NOMO-1 treated with DMSO at 0.1 percent for 48 hours (cell line): ENCODE results near the gene VSTM2L.

Experiments used
- DNase-seq: peaks from one replicate; lab custom pipeline; 2025; ENCODE audit not compliant: unreplicated experiment; lab: John Stamatoyannopoulos, UW

Gene VSTM2L

DNA sequence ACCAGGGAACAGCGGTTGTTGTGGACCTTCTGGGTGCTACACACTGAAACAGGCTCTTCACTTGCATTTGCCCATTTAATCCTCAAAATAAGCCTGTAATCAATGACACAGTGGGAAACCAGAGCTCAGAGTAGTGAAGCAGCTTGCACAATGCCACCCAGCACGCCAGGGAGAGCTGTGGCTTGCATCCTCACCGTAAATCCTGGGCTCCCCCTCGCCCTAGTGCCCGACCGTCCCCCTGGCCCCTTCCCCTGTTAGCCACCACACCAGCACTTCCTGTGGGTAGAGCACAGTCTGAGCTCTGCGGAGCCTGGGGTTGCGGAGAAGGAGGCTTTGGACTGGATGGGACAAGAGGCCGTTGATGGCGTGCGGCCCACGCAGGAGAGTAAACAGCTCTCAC lies 14.5 kb downstream of the VSTM2L start:
- no peak for DNase-seq

DNA sequence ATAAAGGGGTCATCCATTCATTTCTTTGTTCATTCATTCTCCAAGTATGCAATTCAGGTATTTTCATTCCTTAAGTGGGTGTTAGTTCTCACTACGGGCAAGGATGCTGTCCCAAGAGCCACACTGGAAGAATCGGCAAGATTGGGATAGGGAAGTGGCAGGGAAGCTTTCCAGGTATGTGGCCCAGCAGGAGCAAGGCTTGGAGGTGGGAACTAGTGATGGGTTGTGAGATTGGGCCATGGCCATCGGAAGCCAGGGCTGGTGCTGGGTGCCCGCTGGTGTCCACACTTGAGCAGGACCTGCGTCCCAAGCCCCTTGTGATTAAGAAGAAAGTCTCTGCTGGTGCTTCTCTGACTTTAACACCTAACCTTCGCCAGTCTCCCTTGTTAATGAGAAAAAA lies 15.1 kb downstream of the VSTM2L start:
- DNase-seq = no peak

DNA sequence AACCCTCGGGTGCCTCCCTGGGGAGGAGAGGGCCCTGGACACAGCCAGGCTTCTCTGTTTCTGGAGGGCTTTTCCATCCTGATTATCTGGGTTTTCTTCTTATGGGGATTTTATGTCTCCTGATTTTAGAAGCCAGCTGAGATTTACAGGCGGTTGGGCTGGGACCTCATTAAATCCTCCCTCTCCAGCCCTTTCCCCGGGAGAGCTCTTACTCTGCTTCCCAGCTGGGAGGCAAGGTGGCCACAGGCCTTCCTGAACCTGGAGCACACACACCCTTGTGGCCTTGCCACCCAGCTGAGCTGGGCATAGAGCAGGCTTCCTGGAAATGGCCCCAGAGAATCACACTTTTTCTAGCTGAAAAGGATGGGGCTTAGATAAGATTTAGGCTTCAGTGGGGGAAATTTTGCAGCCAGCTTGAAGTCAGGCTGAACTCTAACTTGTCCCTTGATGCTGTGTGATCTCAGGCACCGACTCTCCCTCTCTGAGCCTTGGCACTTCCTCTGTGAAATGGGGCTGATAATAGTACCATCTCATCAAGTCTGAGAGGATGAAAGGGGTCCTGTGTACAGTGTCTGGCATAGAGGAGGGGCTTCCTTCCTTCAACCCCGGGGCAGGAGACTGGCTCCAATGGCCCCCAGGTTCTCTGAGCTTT lies 16.6 kb downstream of the VSTM2L start:
- DNase-seq = no peak

DNA sequence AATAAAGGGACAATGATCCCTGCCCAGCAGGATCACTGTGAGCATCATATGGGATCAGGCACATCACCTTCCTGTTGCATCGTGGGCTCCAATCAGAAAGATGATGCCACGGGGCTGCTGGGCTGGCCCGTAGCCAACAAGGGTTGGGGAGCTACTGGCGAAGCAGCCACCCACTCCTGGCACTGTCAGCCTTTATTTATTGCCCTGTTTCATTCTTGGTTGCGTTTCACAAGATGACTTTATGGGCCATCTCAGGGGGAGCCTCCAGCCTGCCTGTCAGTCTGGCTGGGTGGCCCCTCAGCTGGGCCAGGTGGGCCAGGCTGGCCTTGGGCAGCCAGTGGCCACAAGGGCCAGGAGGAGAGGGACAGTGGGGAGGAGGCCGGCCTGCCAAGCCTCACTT lies 17.3 kb downstream of the VSTM2L start:
- DNase-seq = no peak

DNA sequence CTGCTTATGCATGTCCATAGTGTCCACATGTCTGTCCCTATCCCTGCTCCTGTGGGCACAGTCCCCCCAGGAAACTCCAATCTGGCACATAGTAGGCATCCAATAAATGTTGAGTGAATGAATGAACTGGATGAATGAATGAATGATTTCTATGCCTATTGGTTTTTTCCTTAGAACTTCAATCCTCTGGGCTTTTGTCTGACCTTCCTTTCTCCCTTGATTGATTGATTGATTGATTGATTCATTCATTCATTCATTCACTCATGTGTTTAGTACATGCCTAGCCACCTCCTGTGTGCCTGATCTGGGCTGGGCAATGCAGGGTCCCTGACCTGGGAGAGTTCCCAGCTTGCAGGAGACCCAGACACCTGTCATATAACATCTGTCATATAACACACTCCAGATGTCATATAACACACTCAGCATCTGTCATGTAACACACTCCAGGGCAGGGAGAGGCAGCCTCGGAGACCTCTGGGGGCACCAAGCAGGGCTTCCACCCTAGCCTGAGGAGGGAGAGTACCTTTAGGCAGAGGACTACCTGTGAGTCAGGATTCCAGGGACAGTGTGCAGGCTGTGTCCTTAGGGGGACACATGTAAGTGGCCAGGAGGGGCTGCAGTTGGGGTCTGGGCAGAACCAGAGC lies 17.9 kb downstream of the VSTM2L start:
- DNase-seq = no peak

DNA sequence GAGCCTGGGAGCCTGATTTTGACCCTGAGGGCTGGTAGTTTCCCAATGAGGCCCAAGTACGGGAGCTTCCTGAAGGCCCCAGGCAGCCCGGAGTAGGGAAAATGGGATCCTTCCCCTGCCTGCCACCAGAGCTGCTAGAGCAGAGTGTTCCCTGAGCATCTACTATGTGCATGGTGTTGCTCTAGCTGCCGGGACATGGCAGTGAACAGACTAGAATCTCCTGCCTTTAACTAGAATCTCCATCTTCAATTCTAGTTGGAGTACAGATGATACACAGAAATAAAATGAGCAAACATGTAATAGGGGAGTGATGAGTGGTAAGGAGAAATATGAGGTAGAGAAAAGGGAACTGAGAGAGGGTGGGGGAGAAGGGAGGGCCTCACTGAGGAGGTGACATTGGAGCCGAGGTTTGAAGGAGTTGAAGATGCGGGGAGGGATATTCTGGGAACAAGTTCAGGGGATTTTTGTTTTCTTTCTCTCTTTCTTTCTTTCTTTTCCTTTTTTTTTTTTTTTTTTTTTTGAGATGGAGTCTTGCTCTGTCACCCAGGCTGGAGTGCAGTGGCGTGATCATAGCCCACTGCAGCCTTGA lies 18.5 kb downstream of the VSTM2L start:
- DNase-seq = peak; percentile 57

DNA sequence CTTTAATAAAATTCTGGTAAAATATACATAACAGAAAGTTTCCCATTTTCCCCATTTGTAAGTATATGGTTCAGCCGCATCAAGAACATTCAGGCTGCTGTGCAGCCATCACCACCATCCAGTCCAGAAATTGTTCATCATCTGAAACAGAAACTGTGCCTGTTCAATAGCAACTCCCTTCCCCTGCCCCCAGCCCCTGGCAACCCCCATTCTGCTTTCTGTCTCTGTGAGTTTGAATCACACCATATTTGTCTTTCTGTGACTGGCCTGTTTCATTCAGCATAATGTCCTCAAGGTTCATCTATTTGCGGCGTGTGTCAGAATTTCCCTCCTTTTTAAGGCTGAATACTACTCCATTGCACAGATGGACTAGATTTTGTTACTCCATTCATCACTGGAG lies 19.1 kb downstream of the VSTM2L start:
- no peak for DNase-seq

DNA sequence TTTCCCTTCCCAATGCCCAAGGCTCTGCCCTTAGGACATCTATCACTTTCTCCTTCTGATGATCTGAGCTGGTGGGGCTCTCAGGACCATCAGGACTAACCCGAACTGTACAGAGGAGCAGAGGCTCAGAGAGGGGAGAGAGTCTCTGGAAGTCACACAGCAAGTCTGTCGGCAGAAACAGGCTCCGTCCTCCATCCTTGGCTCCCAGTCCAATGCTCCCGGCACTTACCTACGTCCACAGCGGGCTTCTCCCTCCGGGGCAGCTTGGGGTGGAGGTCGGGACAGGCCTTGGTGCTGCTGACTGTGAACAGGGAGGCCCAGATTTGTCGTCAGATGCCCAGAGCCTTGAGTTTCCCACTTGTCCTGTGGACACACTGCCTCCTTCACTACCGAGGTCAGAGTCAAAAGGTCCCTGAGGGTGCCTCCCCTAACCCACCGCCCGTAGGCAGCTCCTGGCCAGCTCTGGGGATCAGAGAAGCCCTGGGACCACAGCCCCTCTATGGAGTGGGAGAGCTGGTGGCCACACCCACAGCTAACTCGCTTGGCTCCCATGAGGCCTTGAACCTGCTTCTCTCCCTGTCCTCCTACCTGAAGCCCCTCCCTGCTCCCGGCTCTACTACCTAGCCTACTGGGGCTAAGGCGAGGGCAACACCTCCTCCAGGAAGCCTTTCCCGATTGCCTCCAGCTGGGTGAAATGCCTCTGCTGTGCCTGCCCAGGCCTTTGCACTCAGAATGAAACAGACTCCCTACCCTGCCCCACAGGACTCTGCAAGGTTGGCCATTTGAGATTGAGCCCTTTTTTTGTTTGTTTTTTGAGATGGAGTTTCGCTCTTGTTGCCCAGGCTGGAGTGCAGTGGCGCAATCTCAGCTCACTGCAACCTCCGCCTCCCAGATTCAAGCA lies 22.6 kb downstream of the VSTM2L start:
- no peak for DNase-seq

DNA sequence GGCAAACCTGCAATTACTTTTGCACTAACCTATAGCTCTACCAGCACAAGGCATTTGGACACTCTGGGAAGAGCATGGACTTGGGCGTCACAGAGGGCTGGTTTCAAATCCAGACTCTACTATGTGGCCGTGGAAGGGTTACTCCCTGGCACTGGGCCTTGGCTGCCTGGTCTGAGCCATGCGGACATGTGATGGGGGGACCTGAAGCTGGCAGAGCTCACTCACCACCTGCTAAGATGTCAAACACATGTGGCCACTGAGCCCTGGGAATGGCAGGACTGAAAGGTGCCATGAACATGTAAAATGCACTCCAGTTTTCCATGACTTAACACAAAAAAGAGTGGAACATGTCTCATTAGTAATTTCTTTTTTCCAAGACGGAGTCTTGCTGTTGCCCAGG lies 23.7 kb downstream of the VSTM2L start:
- DNase-seq = no peak

DNA sequence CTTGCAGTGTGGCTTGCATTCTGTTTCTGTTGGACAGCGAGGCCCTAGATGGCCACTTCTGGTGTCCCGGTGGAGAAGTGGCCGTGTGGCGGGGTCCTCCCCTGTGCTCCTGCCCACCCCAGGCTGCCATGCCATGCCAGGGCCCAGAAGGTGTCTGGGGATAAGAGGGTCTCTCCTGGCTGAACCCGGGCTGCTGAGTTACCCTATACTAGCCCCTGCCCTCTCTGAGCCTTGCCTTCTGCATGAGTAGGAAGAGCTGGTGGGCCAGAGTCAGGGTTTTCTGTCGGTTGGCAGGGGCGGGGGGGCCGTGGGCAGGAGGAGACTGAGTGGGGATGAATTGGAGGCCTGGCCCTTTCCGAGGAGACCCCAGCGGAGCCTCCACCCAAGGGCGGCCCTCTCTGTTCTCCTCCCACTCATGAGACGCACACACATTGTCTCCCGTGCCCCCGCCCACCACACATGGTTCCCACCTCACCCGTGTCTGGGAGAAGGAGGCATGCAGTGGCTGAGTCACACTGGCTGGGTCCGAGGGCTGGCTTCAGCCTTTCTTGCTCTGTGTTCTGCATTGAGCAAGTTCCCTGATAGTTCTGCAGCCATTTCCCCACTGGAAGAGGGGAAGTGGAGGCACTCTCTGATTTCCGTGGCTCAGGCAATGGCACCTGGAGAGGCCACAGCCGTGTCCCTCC lies 24.6 kb downstream of the VSTM2L start:
- no peak for DNase-seq

DNA sequence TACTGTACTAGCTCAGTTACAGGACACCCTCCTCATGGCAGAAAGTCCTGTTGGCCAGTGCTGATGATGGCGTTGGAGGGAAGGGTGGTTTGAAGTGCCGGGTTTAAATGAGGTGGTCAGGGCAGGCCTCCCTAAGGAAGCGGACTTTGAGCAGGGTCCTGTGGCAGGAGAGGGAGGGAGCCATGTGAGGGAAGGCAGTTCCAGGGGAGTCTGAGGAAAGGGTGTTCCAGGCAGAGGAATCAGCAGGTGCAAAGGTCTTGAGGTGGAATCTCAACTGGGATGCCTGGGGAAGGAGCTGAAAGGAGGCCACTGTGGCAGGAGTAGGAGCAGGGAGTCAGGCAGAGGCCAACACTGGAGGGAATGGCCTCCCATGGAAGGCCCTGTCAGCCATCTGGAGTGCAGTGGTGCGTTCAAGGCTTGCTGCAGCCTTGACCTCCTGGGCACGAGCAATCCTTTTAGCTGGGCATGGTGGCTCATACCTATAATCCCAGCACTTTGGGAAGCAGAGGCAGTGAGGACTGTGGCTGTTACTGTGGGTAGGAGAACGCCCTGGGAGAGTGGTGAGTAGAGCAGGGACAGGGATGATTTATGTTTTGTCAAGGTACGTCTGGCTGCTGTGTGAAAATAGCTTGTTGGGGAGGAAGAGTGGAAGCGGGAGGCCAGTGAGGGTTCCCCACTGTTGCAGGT lies 26.2 kb downstream of the VSTM2L start:
- no peak for DNase-seq

DNA sequence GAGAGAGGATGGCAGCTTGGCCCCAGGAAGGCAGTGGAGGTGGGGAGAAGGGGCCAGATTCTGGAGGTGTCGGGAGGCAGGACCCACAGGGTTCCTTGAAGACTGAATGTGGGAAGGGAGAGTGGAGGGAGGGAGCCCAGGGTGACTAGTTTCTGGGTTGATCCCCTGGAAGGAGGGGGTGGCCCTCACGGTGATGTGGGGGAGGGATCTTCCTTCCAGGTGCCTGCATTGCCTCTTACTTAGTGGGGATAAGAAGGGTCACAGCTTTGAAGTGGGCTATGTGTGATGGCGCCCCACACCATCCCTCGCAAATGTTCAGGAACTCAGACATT lies 26.7 kb downstream of the VSTM2L start:
- DNase-seq = no peak

DNA sequence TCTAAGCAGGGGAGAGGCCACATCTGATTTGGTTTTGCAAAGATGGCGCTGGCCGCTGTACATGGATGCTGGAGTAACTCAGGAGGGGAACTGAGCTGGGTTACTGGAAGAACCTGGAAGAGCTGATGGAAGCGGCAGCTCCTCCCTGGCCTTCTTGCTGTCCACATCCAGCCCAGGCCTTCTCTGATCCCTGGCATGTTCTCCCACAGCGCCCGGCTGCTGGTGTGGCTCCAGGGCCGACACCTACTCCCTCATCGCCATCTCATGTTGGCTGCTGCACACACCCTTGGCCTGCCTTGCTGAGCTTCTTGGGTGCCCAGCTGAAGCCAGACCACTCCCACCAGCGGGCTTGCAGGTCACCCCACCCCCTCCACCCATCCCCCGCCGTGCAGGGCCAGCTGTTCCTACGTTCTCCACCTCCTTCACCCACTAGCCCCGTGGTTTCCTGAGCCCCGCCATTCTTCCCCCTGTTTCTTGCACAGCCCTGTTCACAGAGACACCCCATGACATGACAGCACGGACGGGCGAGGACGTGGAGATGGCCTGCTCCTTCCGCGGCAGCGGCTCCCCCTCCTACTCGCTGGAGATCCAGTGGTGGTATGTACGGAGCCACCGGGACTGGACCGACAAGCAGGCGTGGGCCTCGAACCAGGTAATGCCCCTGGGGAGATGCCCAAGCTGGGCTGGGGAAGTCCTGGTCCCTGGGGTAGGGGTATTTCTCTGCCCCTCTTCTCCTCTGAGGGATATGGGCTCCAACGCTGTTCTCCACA lies 28.4 kb downstream of the VSTM2L start:
- DNase-seq = no peak

DNA sequence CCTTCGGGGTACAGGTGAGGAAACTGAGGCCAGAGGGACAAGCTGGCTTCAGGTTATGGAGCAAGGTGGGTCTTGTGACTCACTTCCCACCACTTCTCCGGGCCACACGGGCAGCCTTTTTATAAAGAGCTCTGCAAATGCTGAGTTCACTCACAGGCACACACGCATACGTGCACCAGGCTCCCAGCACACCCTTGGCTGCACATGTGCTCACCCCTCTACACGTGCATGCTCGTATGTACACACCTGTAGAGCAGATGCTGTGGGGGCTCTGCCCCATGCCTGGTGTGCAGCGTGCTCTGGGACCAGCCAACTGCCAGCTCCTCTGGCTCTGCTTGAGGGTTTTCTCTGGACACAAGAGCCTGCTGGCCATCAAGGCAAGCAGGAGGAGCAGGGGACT lies 29.1 kb downstream of the VSTM2L start:
- no peak for DNase-seq

DNA sequence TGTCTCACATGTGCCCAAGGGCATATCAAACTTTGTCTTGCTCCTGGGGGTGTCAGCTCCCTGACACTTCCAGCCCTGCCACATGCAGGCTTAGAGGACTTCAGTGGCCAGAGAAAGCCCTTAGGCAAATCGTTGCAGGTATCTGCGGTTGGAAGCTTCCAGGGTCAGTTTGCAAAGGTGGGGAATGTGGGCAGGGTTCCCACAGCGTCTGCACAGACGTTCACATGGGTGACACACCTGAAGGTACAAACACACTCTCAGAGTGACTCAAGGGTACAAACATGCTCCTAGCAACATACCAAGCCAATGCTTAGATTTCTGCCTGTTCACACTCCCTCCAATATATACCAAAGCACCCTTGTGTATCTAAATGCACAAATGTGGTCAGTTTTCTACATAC lies 30.0 kb downstream of the VSTM2L start:
- no peak for DNase-seq

DNA sequence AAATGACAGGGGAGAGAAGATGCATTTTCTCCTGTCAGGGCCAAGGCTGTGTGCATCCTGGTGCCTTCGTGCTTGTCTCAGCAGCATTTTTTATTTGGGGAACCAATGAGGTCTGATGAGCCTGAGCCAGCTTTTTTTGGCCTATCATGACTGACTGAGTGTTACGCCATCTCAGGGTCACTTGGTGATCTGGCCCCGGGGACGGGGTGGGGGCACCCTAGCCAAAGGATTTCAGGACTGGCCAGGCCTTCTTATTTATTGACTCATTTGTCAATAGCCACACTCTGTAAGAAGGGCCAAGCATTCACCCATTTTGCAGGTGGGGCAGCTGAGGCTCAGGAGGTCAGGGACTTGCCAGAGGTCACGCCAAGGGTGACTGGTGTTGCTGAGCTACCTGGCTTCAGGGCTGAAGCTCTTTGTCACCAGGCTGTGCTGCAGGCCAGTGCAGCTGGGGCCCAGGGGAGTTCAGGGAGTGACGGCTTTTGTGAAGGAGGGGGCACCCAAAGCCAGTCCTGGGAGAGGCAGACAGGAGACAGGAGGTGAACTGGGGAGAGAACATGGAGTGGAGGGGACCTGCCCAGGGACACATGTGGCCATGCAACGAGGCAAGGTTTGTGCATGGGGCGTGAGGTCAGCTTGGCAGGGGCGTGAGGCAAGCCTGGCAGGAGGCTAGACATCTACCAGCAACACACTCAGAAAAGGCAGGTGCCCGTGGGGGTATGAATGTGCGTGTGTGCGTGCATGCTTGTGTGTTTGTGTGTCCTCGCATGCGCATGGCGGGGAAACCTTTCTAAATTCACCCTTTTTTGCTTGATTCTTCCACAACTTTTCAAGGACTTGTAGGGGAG lies 31.1 kb downstream of the VSTM2L start:
- no peak for DNase-seq

DNA sequence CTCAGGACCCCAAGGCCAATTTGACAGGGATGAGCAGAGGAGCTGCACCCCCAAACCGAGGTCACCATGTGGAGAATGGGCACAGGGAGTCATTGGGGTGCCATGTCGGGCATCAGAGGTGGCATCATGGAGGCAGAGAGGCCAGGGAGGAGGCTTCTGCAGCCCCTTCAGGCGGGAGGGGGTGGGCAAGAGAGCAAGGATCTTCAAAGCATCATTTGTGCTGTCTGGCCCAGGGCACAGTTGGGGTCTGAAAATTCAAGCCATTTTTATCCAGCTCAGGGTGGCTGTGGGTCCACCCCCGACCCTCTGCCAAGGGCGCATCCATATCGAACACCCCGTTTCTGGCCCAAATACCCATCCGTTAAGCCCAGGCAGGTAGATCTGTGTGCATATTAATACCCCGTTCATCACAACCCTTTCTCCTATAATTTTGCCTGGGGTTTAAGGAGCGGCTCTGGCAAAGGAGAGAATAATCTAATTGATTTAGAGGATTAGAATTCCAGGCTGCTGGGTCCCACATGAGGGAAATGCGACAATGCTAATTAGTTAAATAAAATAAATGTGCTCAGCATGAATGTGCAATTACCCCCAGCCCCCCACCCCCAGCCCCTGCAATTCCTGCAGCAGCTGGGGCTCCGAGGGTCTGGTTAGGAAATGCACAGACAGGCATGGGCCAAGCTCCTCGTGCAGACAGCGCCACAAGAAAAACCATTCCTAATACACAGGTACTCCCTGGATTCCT lies 31.9 kb downstream of the VSTM2L start:
- no peak for DNase-seq

DNA sequence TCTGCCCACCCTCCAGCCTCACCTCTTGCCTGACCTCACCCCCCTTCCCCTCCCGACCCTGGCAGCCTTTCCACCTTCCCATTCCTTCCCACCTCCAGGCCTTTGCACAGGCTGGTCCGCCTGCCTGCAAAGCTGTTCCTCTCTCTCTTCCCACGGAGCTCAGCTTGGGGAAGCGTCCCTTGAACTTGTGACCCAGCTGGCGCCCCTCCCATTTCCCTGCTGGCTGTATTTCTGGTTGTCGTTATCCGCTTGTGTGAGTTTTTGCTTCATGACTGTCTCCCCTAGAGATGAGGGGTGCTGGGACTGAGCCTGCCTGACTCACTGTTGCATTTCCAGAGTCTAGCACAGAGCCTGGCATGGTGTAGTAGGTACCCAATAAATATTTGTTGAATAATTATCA lies 32.5 kb downstream of the VSTM2L start:
- no peak for DNase-seq
